ENCODE results near the gene ZNF652.
A peak's percentile ranks its signal among the peaks of the same experiment; 100 is the strongest.
"Not testable (repeated sequence)": the region's sequence is repeated elsewhere in the genome, so short reads cannot be mapped to it uniquely, and the experiment has no call there.

The ZNF652 gene

GRCh38 chr17:49386373-49386772, 24.3 kb upstream of the ZNF652 start:
- no peak for DNase-seq (ENCODE audit: low read depth in 2 of 2)

GRCh38 chr17:49384951-49385350, 22.9 kb upstream of the ZNF652 start:
- no peak for DNase-seq (ENCODE audit: low read depth in 2 of 2)

GRCh38 chr17:49383060-49383459, 21.0 kb upstream of the ZNF652 start:
- no peak for DNase-seq (ENCODE audit: low read depth in 2 of 2)

- no peak for DNase-seq (ENCODE audit: low read depth in 2 of 2)
These were observed 20.5 kb upstream of the ZNF652 start for GRCh38 chr17:49382556-49382955.

GRCh38 chr17:49381793-49382192, 19.7 kb upstream of the ZNF652 start:
- no peak for DNase-seq (ENCODE audit: low read depth in 2 of 2)

GRCh38 chr17:49381033-49381432, 19.0 kb upstream of the ZNF652 start:
- no peak for DNase-seq (ENCODE audit: low read depth in 2 of 2)

- DNase-seq (ENCODE audit: low read depth in 2 of 2), result no peak
These were observed 17.9 kb upstream of the ZNF652 start for GRCh38 chr17:49379926-49380325.

GRCh38 chr17:49378311-49378710, 16.3 kb upstream of the ZNF652 start:
- no peak for DNase-seq (ENCODE audit: low read depth in 2 of 2)

- DNase-seq (ENCODE audit: low read depth in 2 of 2), result no peak
These were observed 13.5 kb upstream of the ZNF652 start for GRCh38 chr17:49375544-49375943.

- no peak for DNase-seq (ENCODE audit: low read depth in 2 of 2)
These were observed 11.1 kb upstream of the ZNF652 start for GRCh38 chr17:49373115-49373514.

- no peak for DNase-seq (ENCODE audit: low read depth in 2 of 2)
These were observed 10.4 kb upstream of the ZNF652 start for GRCh38 chr17:49372425-49372824.

GRCh38 chr17:49370971-49371834, 9.2 kb upstream of the ZNF652 start:
- DNase-seq (ENCODE audit: low read depth in 2 of 2), result no peak

GRCh38 chr17:49369760-49370159, 7.7 kb upstream of the ZNF652 start:
- DNase-seq (ENCODE audit: low read depth in 2 of 2), result no peak

GRCh38 chr17:49369089-49369488, 7.0 kb upstream of the ZNF652 start:
- no peak for DNase-seq (ENCODE audit: low read depth in 2 of 2)

- DNase-seq (ENCODE audit: low read depth in 2 of 2), result no peak
These were observed 3.6 kb upstream of the ZNF652 start for GRCh38 chr17:49365667-49366066.

GRCh38 chr17:49365126-49365525, 3.1 kb upstream of the ZNF652 start:
- not testable (repeated sequence) for DNase-seq (ENCODE audit: low read depth in 2 of 2)

GRCh38 chr17:49364119-49364518, 2.1 kb upstream of the ZNF652 start:
- DNase-seq (ENCODE audit: low read depth in 2 of 2), result no peak

- DNase-seq (ENCODE audit: low read depth in 2 of 2), result no peak
These were observed 1.2 kb upstream of the ZNF652 start for GRCh38 chr17:49363251-49363650.

GRCh38 chr17:49362723-49363117, 670 bp upstream of the ZNF652 start:
- no peak for DNase-seq (ENCODE audit: low read depth in 2 of 2)

GRCh38 chr17:49361129-49361901, 735 bp downstream of the ZNF652 start:
- DNase-seq (ENCODE audit: low read depth in 2 of 2), result peak; percentile 54 to 56

GRCh38 chr17:49360796-49361128, 1.3 kb downstream of the ZNF652 start:
- DNase-seq (ENCODE audit: low read depth in 2 of 2), result no peak

- no peak for DNase-seq (ENCODE audit: low read depth in 2 of 2)
These were observed 1.9 kb downstream of the ZNF652 start for GRCh38 chr17:49359990-49360795.
